Progenitor cell of endocrine pancreas (in vitro differentiated cells): ENCODE measurements around the gene CACNA2D2. TPM values are rescaled to one million over a fixed set of nuclear protein-coding genes. Genes with fewer than 3 reads are reported as not detected.

Source experiments
- DNase-seq: peaks from one replicate; pipeline ENCODE4 v3.0.0; 2021; ENCODE audit warnings: low spot score; ENCODE audit not compliant: unreplicated experiment
- H3K27ac Mint-ChIP-seq: 2 replicates; pipeline ENCODE4 v1.8.0; 2021; ENCODE audit warnings: mild to moderate bottlenecking, moderate library complexity, mixed read lengths
- H3K27me3 Mint-ChIP-seq: 2 replicates; pipeline ENCODE4 v1.8.0; 2021; ENCODE audit warnings: mixed read lengths
- H3K36me3 Mint-ChIP-seq: 2 replicates; pipeline ENCODE4 v1.8.0; 2022; ENCODE audit warnings: mixed read lengths; ENCODE audit not compliant: insufficient read depth
- H3K4me1 Mint-ChIP-seq: 2 replicates; pipeline ENCODE4 v1.8.0; 2021; ENCODE audit warnings: low read depth, mixed read lengths
- H3K4me3 Mint-ChIP-seq: 2 replicates; pipeline ENCODE4 v1.8.0; 2021; ENCODE audit warnings: low read depth, mild to moderate bottlenecking, moderate library complexity, mixed read lengths
- H3K9me3 Mint-ChIP-seq: 2 replicates; pipeline ENCODE4 v1.8.0; 2021; ENCODE audit warnings: low read depth, mixed read lengths
- total RNA-seq: library from RNA; stranded (reverse); gene quantifications from 2 replicates; pipeline ENCODE4 v1.2.1, GENCODE V29; 2021
- TF ChIP-seq, protein P1 (sequence below): fragments of 200-600 bp; sonication (generic); IDR thresholded peaks from one replicate; pipeline ENCODE4 v1.5.0; 2021; ENCODE audit warnings: antibody characterized with exemption, mild to moderate bottlenecking; ENCODE audit not compliant: unreplicated experiment

CACNA2D2 gene
- total RNA-seq, 1 donor from 2014 or later, result 6.9 TPM

DNA sequence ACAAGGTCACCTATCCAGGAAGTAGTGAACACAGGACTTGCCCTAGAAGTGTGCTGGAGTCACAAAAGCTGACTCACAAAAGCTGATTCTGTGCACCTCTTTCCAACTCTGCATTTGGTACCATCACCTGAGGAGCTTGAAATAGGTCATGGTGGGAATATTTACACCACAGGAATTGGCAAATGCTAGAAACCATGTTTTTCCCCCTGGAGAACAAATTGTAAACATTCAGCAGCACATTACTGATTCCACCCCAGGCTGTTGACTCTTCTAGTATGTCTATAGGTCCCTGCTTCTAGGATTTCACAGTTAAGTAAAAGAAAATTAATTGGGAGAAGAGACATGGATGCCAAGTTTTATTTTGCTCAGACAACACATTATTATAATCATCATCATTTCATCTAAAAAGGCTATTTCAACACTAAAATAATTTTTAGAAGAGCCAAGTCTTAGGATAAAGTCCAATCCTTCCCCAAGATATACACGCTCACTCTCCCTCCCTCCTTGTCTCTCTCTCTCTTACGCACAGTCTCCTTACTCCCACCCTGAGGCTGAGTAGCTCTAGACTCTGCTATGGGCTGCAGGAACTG, 24.7 kb downstream of the CACNA2D2 start:
- Mint-ChIP-seq H3K36me3 (peaks cover 2% of the 10 kb centered on the region), H3K27ac (no peak overlapping the region), H3K9me3 (peaks cover 3% of the 10 kb centered on the region), H3K27me3 (peaks cover 5% of the 10 kb centered on the region), H3K4me1 (no peaks in the 10 kb centered on the region), H3K4me3 (no peak overlapping the region)
- no peak for DNase-seq
- TF ChIP-seq, protein P1, sequence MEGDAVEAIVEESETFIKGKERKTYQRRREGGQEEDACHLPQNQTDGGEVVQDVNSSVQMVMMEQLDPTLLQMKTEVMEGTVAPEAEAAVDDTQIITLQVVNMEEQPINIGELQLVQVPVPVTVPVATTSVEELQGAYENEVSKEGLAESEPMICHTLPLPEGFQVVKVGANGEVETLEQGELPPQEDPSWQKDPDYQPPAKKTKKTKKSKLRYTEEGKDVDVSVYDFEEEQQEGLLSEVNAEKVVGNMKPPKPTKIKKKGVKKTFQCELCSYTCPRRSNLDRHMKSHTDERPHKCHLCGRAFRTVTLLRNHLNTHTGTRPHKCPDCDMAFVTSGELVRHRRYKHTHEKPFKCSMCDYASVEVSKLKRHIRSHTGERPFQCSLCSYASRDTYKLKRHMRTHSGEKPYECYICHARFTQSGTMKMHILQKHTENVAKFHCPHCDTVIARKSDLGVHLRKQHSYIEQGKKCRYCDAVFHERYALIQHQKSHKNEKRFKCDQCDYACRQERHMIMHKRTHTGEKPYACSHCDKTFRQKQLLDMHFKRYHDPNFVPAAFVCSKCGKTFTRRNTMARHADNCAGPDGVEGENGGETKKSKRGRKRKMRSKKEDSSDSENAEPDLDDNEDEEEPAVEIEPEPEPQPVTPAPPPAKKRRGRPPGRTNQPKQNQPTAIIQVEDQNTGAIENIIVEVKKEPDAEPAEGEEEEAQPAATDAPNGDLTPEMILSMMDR, result no peak

DNA sequence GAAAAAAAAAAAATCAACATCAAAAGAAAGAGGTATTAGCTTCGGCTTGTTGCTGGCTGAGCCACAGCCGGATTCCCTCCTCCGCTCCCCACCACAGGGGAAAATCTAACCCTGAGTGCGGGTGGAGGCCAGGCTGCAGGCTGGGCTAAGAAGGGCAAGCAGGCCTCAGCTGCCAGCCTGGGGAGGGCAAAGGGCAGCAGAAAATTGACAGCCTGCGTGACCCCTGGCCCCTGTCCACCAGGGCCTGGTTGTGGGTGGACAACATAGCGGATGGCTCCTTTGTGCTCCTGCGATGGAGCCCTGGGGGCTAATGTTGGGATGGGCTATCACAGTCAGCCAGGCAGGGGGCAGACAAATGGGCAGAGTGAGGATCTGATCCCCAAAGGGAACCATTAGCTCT, 25.4 kb downstream of the CACNA2D2 start:
- peaks cover 2% of the 10 kb centered on the region for H3K36me3 Mint-ChIP-seq
- peaks cover 3% of the 10 kb centered on the region for H3K9me3 Mint-ChIP-seq
- TF ChIP-seq, protein P1, result no peak
- DNase-seq, result no peak
- no peak overlapping the region for H3K4me3 Mint-ChIP-seq
- H3K4me1 Mint-ChIP-seq, result no peaks in the 10 kb centered on the region
- H3K27ac Mint-ChIP-seq, result no peak overlapping the region
- H3K27me3 Mint-ChIP-seq, result peaks cover 5% of the 10 kb centered on the region

DNA sequence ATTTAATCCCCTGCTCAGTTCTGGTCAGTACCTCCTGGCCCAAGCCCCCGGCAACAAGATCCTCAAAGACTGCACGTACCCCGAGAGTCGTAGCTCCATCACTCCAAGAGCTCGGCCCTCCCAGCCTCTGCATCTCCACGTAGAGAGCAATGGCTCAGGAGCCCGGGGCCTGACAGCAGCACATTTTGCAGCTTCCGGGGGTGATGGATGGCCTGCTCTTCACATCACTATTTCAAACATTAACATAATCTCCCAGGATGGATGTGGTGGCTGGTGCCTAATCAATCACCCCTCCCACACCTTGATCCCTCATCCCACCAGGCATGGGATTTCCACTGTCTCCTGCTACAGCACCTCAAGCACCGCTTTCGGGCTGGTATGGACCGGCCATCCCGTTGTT, 28.1 kb downstream of the CACNA2D2 start:
- no peak overlapping the region for H3K4me3 Mint-ChIP-seq
- H3K27me3 Mint-ChIP-seq, result peaks cover 5% of the 10 kb centered on the region
- H3K4me1 Mint-ChIP-seq, result no peaks in the 10 kb centered on the region
- H3K36me3 Mint-ChIP-seq, result peaks cover 2% of the 10 kb centered on the region
- peaks cover 3% of the 10 kb centered on the region for H3K9me3 Mint-ChIP-seq
- no peak overlapping the region for H3K27ac Mint-ChIP-seq
- TF ChIP-seq, protein P1, result no peak
- no peak for DNase-seq

DNA sequence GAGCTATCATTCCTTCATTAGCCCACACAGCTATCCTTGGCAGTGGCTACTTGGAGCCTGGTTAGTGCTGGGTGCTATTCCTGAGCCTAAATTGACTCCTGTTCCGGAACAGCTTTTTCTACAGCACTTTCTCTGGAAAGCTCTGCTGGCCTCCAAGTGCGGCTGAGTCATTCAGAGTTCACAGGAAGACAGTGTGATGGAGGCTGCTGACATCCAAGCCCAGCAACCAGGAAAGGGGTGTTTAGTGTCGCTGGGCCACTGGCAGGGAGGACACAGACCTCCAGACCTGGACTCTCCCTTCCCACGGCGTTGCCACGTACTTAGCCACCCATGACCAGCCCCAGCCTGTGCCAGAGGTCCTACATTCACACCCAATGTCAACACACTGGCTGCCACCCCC, 28.7 kb downstream of the CACNA2D2 start:
- TF ChIP-seq, protein P1, result no peak
- DNase-seq, result no peak
- H3K4me1 Mint-ChIP-seq, result no peaks in the 10 kb centered on the region
- H3K36me3 Mint-ChIP-seq, result peaks cover 2% of the 10 kb centered on the region
- H3K9me3 Mint-ChIP-seq, result peaks cover 3% of the 10 kb centered on the region
- H3K4me3 Mint-ChIP-seq, result no peak overlapping the region
- no peak overlapping the region for H3K27ac Mint-ChIP-seq
- peaks cover 7% of the 10 kb centered on the region for H3K27me3 Mint-ChIP-seq

DNA sequence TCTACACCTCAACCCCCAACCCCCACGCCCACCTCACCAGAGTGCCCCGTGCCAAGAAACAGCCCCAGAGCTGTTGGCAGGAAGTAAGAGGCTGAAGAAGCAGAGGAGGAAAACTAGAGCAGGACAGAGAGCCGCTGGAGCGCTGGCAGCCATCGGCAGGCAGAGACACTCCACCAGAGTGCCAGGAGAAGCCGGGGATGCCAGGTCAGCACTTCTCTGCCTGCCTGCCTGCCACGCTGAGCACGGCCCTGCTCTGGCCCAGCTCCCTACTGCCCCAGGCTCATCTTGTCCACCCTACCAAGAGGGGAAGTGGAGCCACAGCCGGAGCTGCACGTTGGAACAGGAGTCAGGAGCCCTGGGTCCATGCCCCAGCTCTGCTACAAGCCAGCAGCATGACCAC, 29.7 kb downstream of the CACNA2D2 start:
- TF ChIP-seq, protein P1, result no peak
- Mint-ChIP-seq H3K4me3 (no peak overlapping the region), H3K27me3 (peaks cover 9% of the 10 kb centered on the region), H3K27ac (no peak overlapping the region), H3K36me3 (no peaks in the 10 kb centered on the region), H3K9me3 (no peaks in the 10 kb centered on the region), H3K4me1 (no peaks in the 10 kb centered on the region)
- no peak for DNase-seq
